HUDEP-2 (cell line): ENCODE data around the gene LCOR.

ENCODE experiments used
- DNase-seq, 76 experiments: peaks; one replicate each; lab custom pipeline; 2025; ENCODE audit not compliant: unreplicated experiment in 76 of 76; lab: John Stamatoyannopoulos, UW

The LCOR gene

DNA sequence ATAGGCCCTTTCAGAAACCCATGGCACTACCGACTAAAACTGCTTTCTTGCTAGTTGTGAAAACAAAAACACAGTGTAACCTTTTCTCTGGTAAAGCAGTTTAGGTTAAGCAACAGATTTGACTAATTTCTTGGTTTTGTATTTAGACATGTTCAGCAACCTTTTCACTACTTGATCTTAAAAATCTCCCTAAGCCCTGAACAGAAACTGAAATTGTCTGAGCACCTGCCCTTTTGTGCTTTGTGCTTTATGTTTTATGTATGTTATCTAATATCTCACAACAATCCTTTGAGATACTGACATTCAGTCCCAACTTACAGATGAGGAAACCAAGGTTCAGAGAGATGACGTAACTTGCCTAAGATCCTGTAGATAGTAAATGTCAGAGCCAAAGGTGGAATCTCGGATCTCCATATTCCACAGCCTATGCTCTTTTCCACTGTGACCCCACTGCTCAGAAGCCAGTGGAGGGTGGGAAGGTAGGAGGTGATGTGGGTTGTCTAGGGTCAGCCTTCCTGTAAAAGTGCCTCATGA lies 146.6 kb downstream of the LCOR start:
- no peak for DNase-seq

DNA sequence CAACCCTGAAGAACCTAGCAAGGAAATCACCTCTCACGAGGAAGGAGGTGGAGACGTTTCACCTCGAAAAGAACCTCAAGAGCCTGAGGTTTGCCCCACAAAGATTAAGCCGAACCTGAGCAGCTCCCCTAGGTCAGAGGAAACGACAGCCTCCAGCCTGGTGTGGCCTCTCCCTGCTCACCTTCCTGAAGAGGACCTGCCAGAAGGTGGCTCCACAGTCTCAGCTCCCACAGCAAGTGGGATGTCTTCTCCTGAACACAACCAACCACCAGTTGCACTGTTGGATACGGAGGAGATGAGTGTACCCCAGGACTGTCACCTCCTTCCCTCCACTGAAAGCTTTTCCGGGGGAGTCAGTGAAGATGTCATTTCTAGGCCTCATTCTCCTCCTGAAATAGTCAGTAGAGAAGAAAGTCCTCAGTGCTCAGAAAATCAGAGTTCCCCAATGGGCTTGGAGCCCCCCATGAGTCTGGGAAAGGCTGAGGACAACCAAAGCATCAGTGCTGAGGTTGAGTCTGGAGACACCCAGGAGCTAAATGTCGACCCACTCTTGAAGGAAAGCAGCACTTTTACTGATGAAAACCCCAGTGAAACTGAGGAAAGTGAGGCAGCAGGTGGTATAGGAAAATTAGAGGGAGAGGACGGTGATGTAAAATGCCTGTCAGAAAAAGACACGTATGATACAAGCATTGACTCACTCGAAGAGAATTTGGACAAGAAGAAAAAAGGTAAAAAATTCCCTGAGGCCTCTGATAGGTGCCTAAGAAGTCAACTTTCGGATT lies 150.2 kb downstream of the LCOR start:
- DNase-seq, result no peak

DNA sequence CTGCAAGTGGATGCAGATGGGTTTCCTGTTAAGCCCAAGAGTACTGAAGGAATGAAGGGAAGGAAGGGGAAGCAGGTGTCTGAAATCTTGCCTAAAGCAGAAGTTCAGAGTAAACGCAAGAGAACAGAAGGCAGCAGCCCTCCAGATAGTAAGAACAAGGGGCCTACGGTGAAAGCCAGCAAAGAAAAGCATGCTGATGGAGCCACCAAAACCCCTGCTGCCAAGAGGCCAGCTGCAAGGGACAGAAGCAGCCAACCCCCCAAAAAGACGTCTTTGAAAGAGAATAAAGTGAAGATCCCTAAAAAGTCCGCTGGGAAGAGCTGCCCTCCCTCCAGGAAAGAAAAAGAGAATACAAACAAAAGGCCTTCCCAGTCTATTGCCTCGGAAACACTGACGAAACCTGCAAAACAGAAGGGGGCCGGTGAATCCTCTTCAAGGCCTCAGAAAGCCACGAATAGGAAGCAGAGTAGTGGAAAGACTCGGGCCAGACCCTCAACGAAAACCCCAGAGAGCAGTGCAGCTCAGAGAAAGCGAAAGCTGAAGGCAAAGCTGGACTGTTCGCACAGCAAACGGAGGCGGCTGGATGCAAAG lies 152.5 kb downstream of the LCOR start:
- DNase-seq, result no peak

DNA sequence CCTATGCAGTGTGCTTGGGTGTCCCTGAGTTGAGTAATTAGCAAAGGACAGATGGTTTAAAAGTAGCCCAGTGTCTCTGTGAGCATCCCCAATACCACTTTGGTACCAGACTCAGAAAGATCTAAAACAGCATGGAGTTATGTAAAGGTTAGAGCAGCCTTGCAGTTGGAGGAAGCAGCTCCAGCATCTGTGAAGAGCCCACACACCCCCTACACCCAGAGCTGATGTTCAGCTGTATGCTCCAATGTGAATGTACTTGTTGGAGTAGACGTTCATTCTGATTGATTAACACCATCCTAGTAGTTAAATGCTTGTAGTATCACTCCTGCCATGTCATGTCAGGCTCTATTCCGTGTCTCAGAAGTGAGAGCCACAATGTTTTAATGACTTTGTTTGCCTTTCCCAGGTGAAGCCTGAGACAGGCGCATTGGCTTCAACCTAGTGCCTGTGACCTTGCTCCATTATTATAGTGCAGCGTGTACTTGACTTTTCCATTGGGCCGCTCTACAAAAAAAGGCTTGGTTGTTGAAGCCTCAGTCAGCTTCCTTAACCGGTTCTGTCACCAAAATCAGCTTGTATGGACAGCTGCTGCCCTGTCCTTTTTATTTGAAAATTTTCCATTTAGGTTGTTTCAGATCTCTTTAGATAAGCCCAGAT lies 154.2 kb downstream of the LCOR start:
- DNase-seq, result no peak

- no peak for DNase-seq
These were observed 155.2 kb downstream of the LCOR start for GRCh38 chr10:96987141-96987841.

DNA sequence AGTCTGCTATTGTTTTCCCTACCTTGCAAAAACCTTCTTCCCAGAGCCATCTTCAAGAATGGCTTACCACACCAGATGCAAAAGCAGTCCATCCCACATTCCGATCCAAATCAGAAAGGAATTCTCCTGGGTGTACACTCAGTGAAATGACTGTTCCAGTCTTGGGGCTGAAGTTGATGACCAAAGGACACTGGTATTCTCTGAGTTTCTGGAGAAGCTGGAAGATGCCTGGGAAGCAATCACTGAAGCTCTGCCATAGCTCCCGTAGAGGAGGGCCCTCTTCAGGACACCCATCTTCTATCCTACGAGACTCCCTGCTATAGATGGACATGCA lies 155.7 kb downstream of the LCOR start:
- DNase-seq, result no peak

GRCh38 chr10:96988426-96988825 lies 156.3 kb downstream of the LCOR start:
- no peak for DNase-seq

DNA sequence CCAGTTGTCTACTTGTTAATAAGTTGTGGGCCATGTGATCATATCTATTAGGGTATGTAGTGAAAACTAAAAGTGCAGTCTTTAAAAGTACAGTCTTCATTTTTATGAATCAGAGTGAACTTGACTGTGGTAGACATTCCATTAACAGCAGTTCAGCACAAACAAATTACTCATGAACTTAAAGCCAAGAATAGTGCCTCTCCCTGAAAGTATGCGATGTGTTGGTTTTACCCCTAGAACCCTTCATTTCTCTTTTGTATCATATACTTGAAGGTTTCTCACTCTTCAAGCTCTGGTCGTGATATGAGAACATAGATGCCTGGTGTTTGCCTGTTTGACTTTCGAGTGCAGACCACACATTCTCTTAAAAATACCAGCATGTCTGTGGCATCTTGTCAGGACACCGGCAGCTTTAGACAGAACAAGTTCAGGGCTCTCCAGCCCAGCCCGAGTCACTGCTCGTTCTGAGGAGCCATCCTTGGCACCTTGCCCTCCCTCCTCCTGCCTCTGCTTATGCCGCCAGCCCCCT lies 159.3 kb downstream of the LCOR start:
- DNase-seq, result no peak

DNA sequence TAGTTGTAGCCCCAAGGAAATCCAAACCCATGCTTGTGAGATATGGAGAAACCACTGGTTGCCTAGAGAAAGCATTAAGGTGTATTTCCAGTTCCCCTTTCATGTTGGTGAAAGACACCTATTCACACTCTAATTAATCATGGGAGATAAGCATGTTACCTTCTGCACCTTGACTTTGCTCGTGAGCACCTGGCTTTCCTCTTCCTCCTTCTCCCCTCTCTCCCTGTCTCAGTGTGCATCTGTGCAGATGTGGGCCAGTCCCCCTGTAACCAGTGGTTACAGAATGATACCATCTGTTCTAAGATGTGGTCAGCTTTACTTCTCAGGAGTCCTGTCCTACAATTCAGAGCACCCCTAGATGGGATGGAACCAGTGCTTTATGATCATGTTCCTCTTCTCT lies 160.6 kb downstream of the LCOR start:
- no peak for DNase-seq

GRCh38 chr10:96995851-96996250 lies 163.8 kb downstream of the LCOR start:
- no peak for DNase-seq

- DNase-seq, result no peak
These were observed 164.3 kb downstream of the LCOR start for GRCh38 chr10:96996275-96996965.

DNA sequence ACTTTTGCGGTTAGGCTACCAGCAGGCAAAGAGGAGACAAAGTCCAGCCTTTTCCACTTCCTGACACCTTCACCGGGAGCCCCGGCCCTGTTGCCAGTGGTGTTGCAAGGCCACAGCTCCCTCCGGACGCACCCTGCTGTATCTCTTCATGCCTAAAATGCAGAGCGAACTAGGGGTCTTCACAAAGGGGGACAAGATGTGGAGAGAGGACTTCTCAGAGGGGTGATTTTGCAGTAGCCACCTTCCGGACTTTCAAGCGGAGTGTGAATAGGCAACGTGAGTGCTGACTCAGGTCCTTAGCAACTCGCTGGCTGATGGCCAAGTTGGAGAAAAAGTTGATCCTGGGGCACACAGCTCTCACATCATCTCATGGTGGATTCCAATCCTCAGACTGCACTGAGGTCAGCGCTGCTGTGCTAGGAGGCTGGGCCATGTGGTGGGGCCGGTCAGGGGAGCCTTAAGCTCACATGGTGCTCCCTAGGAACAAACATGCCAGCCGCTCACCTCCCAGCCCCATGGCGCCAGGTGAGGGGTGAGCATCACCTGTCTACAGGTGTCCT lies 166.3 kb downstream of the LCOR start:
- DNase-seq, result no peak

DNA sequence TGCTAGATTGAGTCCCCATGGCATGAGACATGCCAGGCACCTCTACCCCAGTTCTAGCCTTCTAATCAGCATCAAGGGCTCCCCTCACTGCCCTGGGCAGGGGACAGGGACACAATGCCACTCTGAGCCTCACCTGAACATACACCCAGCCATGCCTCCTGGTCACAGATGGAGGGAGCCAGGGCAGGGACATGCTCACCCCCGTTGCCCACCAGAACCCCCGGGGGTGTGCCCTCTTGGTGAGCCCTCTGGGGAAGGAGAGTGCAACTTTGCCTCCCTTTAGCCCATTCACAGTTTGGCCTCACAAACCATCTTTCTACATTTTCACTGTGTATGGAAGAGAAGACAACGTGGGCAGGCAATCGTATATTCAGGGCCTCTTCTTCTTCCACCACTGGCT lies 167.2 kb downstream of the LCOR start:
- no peak for DNase-seq

DNA sequence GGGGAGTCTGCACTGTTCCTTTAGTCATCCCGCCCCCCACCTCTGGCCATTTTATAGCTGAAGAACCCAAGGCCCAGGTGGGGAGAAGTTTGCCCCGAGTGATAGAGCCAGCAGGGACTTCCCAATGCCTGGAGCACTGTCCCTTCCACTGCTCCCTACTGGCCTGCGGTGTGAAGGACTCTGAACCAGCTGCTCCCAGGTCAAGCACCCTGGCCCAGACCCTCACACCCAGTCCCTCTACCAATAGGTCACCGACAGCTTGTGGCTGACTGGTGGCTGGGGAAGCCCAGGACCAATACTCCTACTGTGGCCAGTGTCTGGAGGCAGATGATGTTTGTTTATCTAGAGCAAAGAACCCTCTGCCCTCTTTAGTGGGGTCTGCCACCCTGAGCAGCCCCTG lies 167.9 kb downstream of the LCOR start:
- no peak for DNase-seq

- DNase-seq, result no peak
These were observed 168.5 kb downstream of the LCOR start for GRCh38 chr10:97000487-97001182.

- no peak for DNase-seq
These were observed 169.3 kb downstream of the LCOR start for GRCh38 chr10:97001183-97001991.

GRCh38 chr10:97002670-97003069 lies 170.6 kb downstream of the LCOR start:
- no peak for DNase-seq

- DNase-seq, result no peak
These were observed 171.2 kb downstream of the LCOR start for GRCh38 chr10:97003151-97003803.
